K562 (cell line): ENCODE data around the gene KRTCAP2. TPM values are rescaled to one million over a fixed set of nuclear protein-coding genes. Genes with fewer than 3 reads are reported as not detected.

Source experiments
- ATAC-seq: fragments of 200-7000 bp; cut with Tn5 transposase; 3 replicates; pipeline ENCODE4 v1.9.1; 2020; ENCODE audit warnings: moderate library complexity
- BruUV-seq: library from RNA; stranded (reverse); fragments of 400-500 nt; replicated peaks from 2 replicates; lab custom pipeline; 2021; lab: Mats Ljungman, UMichigan
- CTCF ChIA-PET: fragments of 300-600 bp; formaldehyde crosslinking; extraction: SDS; loops from one replicate; lab custom pipeline; 2021; ENCODE audit warnings: low intra/inter-chr PET ratio; lab: Yijun Ruan, JAX
- POLR2A ChIA-PET: fragments of 300-600, 350-650 bp; sonication (Branson Sonifier 250); formaldehyde crosslinking; extraction: SDS; loops from one replicate; lab custom pipeline; 2021; ENCODE audit warnings: antibody characterized with exemption, inconsistent platforms; lab: Yijun Ruan, JAX
- DNase-seq, 4 experiments: peaks; one replicate each; pipeline versions ENCODE4 v3.0.0 to v3.0.0-alpha.2; 2011 to 2018; ENCODE audit warnings: low spot score in 3 of 4, mixed read lengths in 3 of 4; ENCODE audit errors: extremely low read depth in 1 of 4
- FAIRE-seq: peaks from 2 replicates; lab custom pipeline; 2011; peaks lifted over from hg19 to GRCh38; lab: Jason Lieb, UNC
- H2AFZ ChIP-seq: 2 replicates; pipeline ENCODE4 v1.6.0; 2011; ENCODE audit warnings: low read depth, low read length, control low read depth, inconsistent platforms
- H3K27ac ChIP-seq: fragments of 200-600 bp; 3 replicates; pipeline ENCODE4 v1.8.0; 2011; ENCODE audit warnings: low read depth, mild to moderate bottlenecking, control low read depth, inconsistent platforms, low read length, moderate library complexity, mixed read lengths; ENCODE audit errors: extremely low read depth
- H3K27me3 ChIP-seq, 2 experiments: fragments of 300-600 bp in 1 of 2; 2 replicates in 1 of 2; 3 replicates in 1 of 2; pipeline versions ENCODE4 v1.6.0 to v1.8.0; 2011; ENCODE audit warnings: inconsistent platforms in 2 of 2, low read length in 2 of 2, mild to moderate bottlenecking in 1 of 2, mixed read lengths in 1 of 2, moderate library complexity in 1 of 2; ENCODE audit not compliant: control insufficient read depth in 2 of 2, insufficient read depth in 2 of 2
- H3K36me3 ChIP-seq: fragments of 300-600 bp; 3 replicates; pipeline ENCODE4 v1.8.0; 2011; ENCODE audit warnings: mild to moderate bottlenecking, low read length, inconsistent platforms; ENCODE audit not compliant: control insufficient read depth, insufficient read depth
- H3K4me1 ChIP-seq, 2 experiments: fragments of 200-600 bp in 1 of 2; replicated peaks in 1 of 2; 2 replicates in 1 of 2; 3 replicates in 1 of 2; pipeline versions ENCODE4 v1.5.1 to v1.8.0; 2011; ENCODE audit warnings: inconsistent platforms in 2 of 2, low read length in 2 of 2, mild to moderate bottlenecking in 1 of 2, mixed read lengths in 1 of 2, moderate library complexity in 1 of 2; ENCODE audit not compliant: control insufficient read depth in 2 of 2, insufficient read depth in 2 of 2
- H3K4me2 ChIP-seq: 2 replicates; pipeline ENCODE4 v1.6.1; 2011; ENCODE audit warnings: low read length, control low read depth, inconsistent platforms, mixed read lengths; ENCODE audit not compliant: insufficient read depth
- H3K4me3 ChIP-seq: fragments of 200-600 bp; sonication (generic), shearing (Covaris generic); 2 replicates; pipeline ENCODE4 v1.5.1; 2016; ENCODE audit warnings: control low read depth, inconsistent platforms
- H3K79me2 ChIP-seq: fragments of 200-600 bp; 3 replicates; pipeline ENCODE4 v1.8.0; 2011; ENCODE audit warnings: low read length, inconsistent platforms; ENCODE audit not compliant: control insufficient read depth, insufficient read depth
- H3K9ac ChIP-seq, 2 experiments: 2 replicates each; pipeline versions ENCODE4 v1.6.0 to v1.6.1; 2011; ENCODE audit warnings: low read depth in 2 of 2, low read length in 2 of 2, control low read depth in 1 of 2, inconsistent platforms in 1 of 2, mild to moderate bottlenecking in 1 of 2, mixed read lengths in 1 of 2; ENCODE audit not compliant: insufficient read depth in 1 of 2
- H3K9me1 ChIP-seq: one replicate; pipeline ENCODE4 v1.6.0; 2011; ENCODE audit warnings: inconsistent platforms, mild to moderate bottlenecking, low read length, moderate library complexity; ENCODE audit not compliant: control insufficient read depth, insufficient read depth
- H3K9me3 ChIP-seq: replicated peaks from 2 replicates; pipeline ENCODE4 v1.5.1; 2011; ENCODE audit warnings: low read depth, low read length, inconsistent platforms; ENCODE audit not compliant: control insufficient read depth, insufficient read depth
- H4K20me1 ChIP-seq: replicated peaks from 2 replicates; pipeline ENCODE4 v1.6.1; 2011; ENCODE audit warnings: low read length, inconsistent platforms, mixed read lengths; ENCODE audit not compliant: control insufficient read depth, insufficient read depth
- CREB1 ChIP-seq, 2 experiments: sonication (generic) in 1 of 2; formaldehyde crosslinking in 1 of 2; IDR thresholded peaks; 2 replicates each; pipeline versions ENCODE4 v1.6.1 to v1.8.0; 2012 to 2022; ENCODE audit warnings: inconsistent platforms in 1 of 2, mild to moderate bottlenecking in 1 of 2, missing genetic modification reagents in 1 of 2, moderate library complexity in 1 of 2
- HLTF ChIP-seq: fragments of 450-650 bp; IDR thresholded peaks from 2 replicates; pipeline ENCODE4 v1.6.1; 2016
- IFI16 ChIP-seq: fragments of 250-450 bp; sonication (Bioruptor Pico); IDR thresholded peaks from 2 replicates; pipeline ENCODE4 v2.1.2; 2022; ENCODE audit warnings: mild to moderate bottlenecking, inconsistent platforms
- POLR2G ChIP-seq: fragments of 200-400 bp; formaldehyde crosslinking; IDR thresholded peaks from 2 replicates; pipeline ENCODE4 v1.6.1; 2017; ENCODE audit warnings: low read depth, mild to moderate bottlenecking, antibody characterized with exemption, low read length, moderate library complexity
- PPARD ChIP-seq: fragments of 250-450 bp; sonication (Bioruptor Pico); IDR thresholded peaks from 2 replicates; pipeline ENCODE4 v1.8.0; 2022; ENCODE audit warnings: inconsistent platforms, mild to moderate bottlenecking, moderate library complexity
- SRSF1 ChIP-seq: fragments of 200-400 bp; formaldehyde crosslinking; IDR thresholded peaks from 2 replicates; pipeline ENCODE4 v1.6.1; 2017; ENCODE audit warnings: mild to moderate bottlenecking, low read depth, low read length, moderate library complexity
- WGBS: fragments of 100-300 bp; shearing (Covaris generic); methylation state at CpG from one replicate; pipeline ENCODE4 v1.1.6; 2016; ENCODE audit warnings: low coverage, mixed read lengths; ENCODE audit not compliant: insufficient coverage; ENCODE audit errors: missing lambda C conversion rate; 5-methylcytosine and 5-hydroxymethylcytosine counted together
- in situ Hi-C: fragments of 300-500 bp; cut with MboI; formaldehyde crosslinking; loops from 4 replicates; pipeline ENCODE4 v1.15.0; 2018; ENCODE audit warnings: inconsistent platforms, mixed read lengths
- intact Hi-C: fragments of 100-400 bp; cut with micrococcal nuclease; formaldehyde crosslinking; loops from 2 replicates; pipeline ENCODE4 v1.14.2; 2022
- polyA plus RNA-seq, 8 experiments: library from polyadenylated mRNA; depleted of rRNA in 4 of 8; stranded (reverse) in 5 of 8; unstranded in 3 of 8; fragments of >200 nt; fragmentation: Nextera tagmentation in 2 of 8; fragmentation: Illumina TruSeq in 1 of 8; extraction: Ambion mirVana in 2 of 8; extraction: Trizol in 1 of 8; gene quantifications; 2 replicates each; pipeline versions ENCODE4 v1.2.1 to v1.2.3, GENCODE V29; 2011 to 2014; ENCODE audit warnings: inconsistent platforms in 1 of 8, missing spikeins in 1 of 8
- total RNA-seq, 7 experiments: library from RNA; depleted of rRNA in 6 of 7; stranded (reverse); fragments of >200 nt in 6 of 7; fragmentation: Illumina TruSeq in 2 of 7; extraction: Trizol in 2 of 7; gene quantifications; 2 replicates each; pipeline versions ENCODE4 v1.2.1 to v1.2.3, GENCODE V29; 2011 to 2021; ENCODE audit warnings: low replicate concordance in 1 of 7
- TF ChIP-seq, protein P1 (sequence below): sonication (generic); formaldehyde crosslinking; IDR thresholded peaks from 2 replicates; pipeline ENCODE4 v1.8.0; 2022; ENCODE audit warnings: mild to moderate bottlenecking, missing genetic modification reagents, borderline replicate concordance

Gene KRTCAP2
- total and polyA plus RNA-seq, 9 of the 15 experiments (the other 6 are each of a cell fraction or from before 2014, with no cell fraction given) = 126 to 436 (median 244) TPM

GRCh38 chr1:155197901-155198546, 24.9 kb upstream of the KRTCAP2 start (continued):
- TF ChIP-seq CREB1 (IDR thresholded peaks at IDR 0.05) = no peak
- no peak for TF ChIP-seq CREB1 (CRISPR knock-in tag; IDR thresholded peaks at IDR 0.05)
- no peak for TF ChIP-seq IFI16 (CRISPR knock-in tag)
- TF ChIP-seq PPARD (CRISPR knock-in tag) = no peak
- TF ChIP-seq, protein P1, sequence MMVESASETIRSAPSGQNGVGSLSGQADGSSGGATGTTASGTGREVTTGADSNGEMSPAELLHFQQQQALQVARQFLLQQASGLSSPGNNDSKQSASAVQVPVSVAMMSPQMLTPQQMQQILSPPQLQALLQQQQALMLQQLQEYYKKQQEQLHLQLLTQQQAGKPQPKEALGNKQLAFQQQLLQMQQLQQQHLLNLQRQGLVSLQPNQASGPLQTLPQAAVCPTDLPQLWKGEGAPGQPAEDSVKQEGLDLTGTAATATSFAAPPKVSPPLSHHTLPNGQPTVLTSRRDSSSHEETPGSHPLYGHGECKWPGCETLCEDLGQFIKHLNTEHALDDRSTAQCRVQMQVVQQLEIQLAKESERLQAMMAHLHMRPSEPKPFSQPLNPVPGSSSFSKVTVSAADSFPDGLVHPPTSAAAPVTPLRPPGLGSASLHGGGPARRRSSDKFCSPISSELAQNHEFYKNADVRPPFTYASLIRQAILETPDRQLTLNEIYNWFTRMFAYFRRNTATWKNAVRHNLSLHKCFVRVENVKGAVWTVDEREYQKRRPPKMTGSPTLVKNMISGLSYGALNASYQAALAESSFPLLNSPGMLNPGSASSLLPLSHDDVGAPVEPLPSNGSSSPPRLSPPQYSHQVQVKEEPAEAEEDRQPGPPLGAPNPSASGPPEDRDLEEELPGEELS (CRISPR knock-in tag) = no peak
- TF ChIP-seq HLTF = no peak

DNA sequence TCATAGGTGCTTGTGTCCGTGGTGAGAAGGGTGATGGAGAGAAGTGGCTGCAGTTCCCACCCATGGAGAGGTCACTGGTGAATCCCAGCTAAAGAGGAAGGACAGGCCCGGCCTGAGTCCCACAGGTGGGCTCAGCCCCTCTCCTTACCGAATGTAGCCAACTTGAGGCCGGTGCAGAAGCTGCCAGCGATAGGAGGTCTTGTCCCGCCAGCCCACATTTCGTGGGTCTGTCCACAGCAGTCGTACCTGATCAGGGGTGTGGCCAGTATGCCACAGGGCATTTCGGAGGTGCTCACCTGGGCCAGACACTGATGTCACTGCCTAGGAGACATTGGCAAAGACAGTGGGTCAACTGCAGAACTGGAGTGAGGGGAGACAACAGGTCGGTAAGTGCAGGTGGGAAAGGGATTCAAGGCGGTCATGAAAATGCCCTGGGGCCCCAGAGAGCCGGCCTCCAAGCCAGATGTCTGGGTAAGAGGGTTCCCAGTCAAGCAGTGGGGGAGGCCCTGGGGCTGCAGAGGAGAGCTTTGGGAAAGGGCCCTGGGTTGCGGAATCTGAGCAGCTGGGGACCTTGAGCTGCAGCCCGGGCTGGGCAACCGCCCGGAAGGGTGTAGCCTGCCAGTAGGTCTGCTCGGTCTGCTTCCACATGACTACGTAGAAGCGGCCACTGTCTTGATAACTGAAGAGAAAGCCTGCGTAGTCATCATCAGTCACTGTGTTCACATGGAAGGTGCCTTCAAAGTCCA, 24.0 kb upstream of the KRTCAP2 start:
- no peak for FAIRE-seq
- intact Hi-C loops (no loop called here), in situ Hi-C loops (no loop called here)
- no TSS peak for BruUV-seq
- TF ChIP-seq SRSF1 = no peak
- 0 out of 2 replicates have a peak, but pooled peaks have one; percentile 23 for TF ChIP-seq POLR2G
- Histone ChIP-seq H3K79me2 (peaks cover 27% of the 10 kb centered on the region), H3K4me2 (no peak overlapping the region), H4K20me1 (no peaks in the 10 kb centered on the region), H3K27me3 (no peaks in the 10 kb centered on the region), H3K27ac (no peak overlapping the region), H3K9me3 (no peaks in the 10 kb centered on the region), H3K4me3 (no peak overlapping the region), H2AFZ (no peak overlapping the region), H3K9me1 (no peaks in the 10 kb centered on the region), H3K9ac (peak overlapping the region in 1 of 2 experiments; percentile 72; a peak in 2 of 4 replicates), H3K4me1 (peaks cover 19 to 49% of the 10 kb centered on the region in 2 experiments), H3K36me3 (peaks cover 35% of the 10 kb centered on the region; the same call in 2 of the 3 replicates)
- DNase-seq = no peak
- ChIA-PET POLR2A (no interaction called here), CTCF (no interaction called here)
- ATAC-seq = no peak
- WGBS = 93% methylated on average over 20 of the region's 20 CpGs
